Bronchial epithelial cell (primary cell): Measurements from ENCODE around the gene MGAT4A. TPM values are rescaled to one million over a fixed set of nuclear protein-coding genes. Genes with fewer than 3 reads are reported as not detected.
A peak's percentile ranks its signal among the peaks of the same experiment; 100 is the strongest.

ENCODE experiments used
- DNase-seq: peaks from one replicate; pipeline ENCODE4 v3.0.0-alpha.2; 2010; ENCODE audit warnings: low read depth
- FAIRE-seq: peaks from 2 replicates; lab custom pipeline; 2011; peaks lifted over from hg19 to GRCh38; lab: Jason Lieb, UNC
- H3K27me3 ChIP-seq: 2 replicates; pipeline ENCODE4 v1.5.1; 2011; ENCODE audit warnings: low read length; ENCODE audit not compliant: control insufficient read depth, insufficient read depth
- H3K36me3 ChIP-seq: 2 replicates; pipeline ENCODE4 v1.5.1; 2011; ENCODE audit warnings: low read length; ENCODE audit not compliant: control insufficient read depth, insufficient read depth
- H3K4me3 ChIP-seq: 2 replicates; pipeline ENCODE4 v1.5.1; 2011; ENCODE audit warnings: mild to moderate bottlenecking, low read depth, low read length, control low read depth
- CTCF ChIP-seq: IDR thresholded peaks from 2 replicates; pipeline ENCODE4 v1.5.1; 2011; ENCODE audit warnings: mild to moderate bottlenecking, moderate library complexity, low read length, control low read depth, inconsistent platforms; ENCODE audit not compliant: insufficient read depth, severe bottlenecking
- total RNA-seq: library from RNA; depleted of rRNA; stranded (reverse); fragments of >200 nt; gene quantifications from 2 replicates; pipeline ENCODE4 v1.2.1, GENCODE V29; 2014

MGAT4A gene
- total RNA-seq, 1 donor from 2014 or later = 3.9 TPM

DNA sequence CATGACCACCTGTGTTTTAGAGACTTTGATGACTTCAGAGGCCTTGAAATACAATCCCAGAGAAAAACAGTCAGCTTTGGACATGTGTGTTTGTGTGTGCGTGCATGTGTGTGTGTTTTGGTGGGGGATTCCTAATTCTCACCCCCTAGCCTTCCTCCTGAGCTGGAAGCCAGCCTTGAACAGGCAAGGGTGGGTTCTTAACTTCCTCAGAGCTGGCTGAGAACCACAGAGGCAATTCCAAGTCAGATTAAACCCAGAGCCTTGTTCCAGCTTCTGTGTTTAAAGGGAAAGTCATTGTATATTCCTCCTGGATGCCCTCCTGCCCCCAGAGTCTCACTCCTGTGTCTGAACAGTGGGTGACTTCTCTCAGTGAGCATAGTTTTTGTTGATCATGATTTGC is 45.2 kb upstream of the MGAT4A start:
- Histone ChIP-seq H3K4me3 (no peak overlapping the region), H3K36me3 (no peaks in the 10 kb centered on the region), H3K27me3 (no peaks in the 10 kb centered on the region)
- FAIRE-seq (no peak), DNase-seq (no peak)
- no peak for TF ChIP-seq CTCF

DNA sequence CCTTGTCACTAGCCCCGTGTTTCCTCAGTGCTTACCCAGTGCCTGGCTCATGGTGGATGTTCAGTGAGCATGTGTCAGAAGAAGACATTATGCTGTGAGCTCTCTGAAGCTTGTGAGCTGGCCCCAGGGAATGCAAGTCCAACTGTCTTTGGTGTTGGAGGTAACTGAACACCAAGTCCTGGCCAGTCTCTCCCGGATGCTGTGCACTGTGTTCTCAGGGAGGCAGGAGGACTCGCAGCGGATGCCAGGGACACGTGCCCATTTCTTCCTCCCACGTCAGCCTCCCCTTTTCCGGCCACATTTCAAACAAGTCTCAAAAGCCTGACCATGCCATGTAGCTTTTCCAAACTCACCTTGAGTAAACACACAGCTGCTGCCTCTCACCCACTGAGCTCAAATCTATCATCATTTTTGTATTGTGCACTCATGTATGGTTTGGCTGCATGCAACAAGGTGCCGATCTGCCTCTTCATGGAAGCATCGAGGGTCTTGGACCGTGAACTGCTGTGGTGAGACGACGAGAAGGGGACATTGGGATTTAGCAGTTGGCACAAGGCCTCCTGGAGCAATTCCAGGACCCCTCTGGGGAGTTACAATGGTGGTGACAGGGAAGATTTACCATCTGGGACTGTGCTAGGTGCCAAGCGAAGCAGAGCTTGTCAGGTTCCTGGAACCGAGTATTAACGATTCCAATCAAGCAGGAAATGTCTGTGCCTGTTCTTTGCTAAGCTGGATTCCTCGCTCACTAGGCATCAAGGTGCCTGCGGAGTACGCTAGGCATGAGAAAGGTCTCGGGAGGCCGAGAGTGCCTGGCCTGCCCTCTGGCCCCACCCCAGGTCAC is 44.4 kb upstream of the MGAT4A start:
- Histone ChIP-seq H3K36me3 (no peaks in the 10 kb centered on the region), H3K4me3 (no peak overlapping the region), H3K27me3 (no peaks in the 10 kb centered on the region)
- TF ChIP-seq CTCF = no peak
- peak; percentile 33 for DNase-seq
- FAIRE-seq = no peak

DNA sequence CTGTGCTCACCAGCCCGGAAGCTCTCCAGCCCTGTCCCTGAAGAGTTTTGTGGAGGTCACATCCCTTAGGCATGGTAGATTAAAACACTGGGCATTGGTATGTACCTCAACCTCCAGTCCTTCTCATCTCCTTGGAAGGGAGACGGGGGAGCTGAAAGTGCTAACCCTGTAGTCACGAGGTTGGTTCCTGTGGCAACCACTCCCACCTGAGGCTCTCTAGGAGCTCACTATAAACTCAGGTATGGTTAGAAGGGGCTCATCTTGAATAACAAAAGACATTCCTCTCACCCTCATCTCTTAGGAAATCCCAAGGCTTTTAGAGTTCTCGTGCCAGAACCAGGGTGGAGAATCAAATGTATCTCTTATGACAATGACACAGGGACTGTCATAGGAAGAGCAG is 43.0 kb upstream of the MGAT4A start:
- no peak for DNase-seq
- no peak for FAIRE-seq
- no peaks in the 10 kb centered on the region for H3K36me3 ChIP-seq
- no peaks in the 10 kb centered on the region for H3K27me3 ChIP-seq
- H3K4me3 ChIP-seq = no peak overlapping the region
- no peak for TF ChIP-seq CTCF

DNA sequence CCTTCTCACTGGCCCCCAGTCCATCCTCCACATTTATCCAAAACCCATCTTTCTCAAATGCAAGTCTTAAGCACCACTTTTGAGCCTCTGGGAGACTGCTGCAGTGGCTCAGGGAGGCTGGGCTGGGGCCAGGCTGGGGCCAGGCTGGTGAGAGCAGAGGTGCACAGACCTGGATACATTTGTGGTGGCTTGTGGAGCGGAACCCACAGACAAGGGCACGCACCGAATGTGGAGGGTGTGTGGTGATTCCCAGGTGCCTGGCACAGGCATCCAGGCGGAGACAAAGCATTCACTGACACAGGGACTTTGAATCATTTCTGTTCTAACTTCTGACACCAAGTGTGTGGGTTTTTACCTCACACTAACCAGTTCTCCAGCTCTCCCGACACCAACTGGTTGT is 42.2 kb upstream of the MGAT4A start:
- no peak for DNase-seq
- no peak for FAIRE-seq

GRCh38 chr2:98772536-98772935 is 41.6 kb upstream of the MGAT4A start:
- Histone ChIP-seq H3K36me3 (no peaks in the 10 kb centered on the region), H3K27me3 (no peaks in the 10 kb centered on the region), H3K4me3 (no peak overlapping the region)
- DNase-seq (no peak), FAIRE-seq (no peak)
- TF ChIP-seq CTCF = no peak

More for the DNA sequence above, 42.2 kb upstream of the MGAT4A start:
- no peak for TF ChIP-seq CTCF
- Histone ChIP-seq H3K4me3 (no peak overlapping the region), H3K36me3 (no peaks in the 10 kb centered on the region), H3K27me3 (no peaks in the 10 kb centered on the region)
